Activated naive CD4-positive, alpha-beta T cell treated with anti-CD3 and anti-CD28 coated beads, Interleukin-2, amount 10 ng/mL, durations not matched to agents 7 days and 5 days (primary cell): Measurements from ENCODE around the gene NFXL1.
"Not testable (repeated sequence)": the region's sequence is repeated elsewhere in the genome, so short reads cannot be mapped to it uniquely, and the experiment has no call there.

Source experiments
- CTCF ChIA-PET: fragments of 350-600 bp; sonication (Branson Sonifier 250); formaldehyde crosslinking; loops from one replicate; lab custom pipeline; 2021; ENCODE audit warnings: antibody characterized with exemption; lab: Charles Lee
- DNase-seq: peaks from one replicate; pipeline ENCODE4 v3.0.0-alpha.2; 2020
- H3K27ac Mint-ChIP-seq: one replicate; pipeline ENCODE4 v1.8.0; 2021; ENCODE audit warnings: mild to moderate bottlenecking, moderate library complexity, mixed read lengths
- H3K27me3 Mint-ChIP-seq: one replicate; pipeline ENCODE4 v1.8.0; 2021; ENCODE audit warnings: mild to moderate bottlenecking, mixed read lengths
- H3K36me3 Mint-ChIP-seq: one replicate; pipeline ENCODE4 v1.8.0; 2021; ENCODE audit warnings: mixed read lengths
- H3K4me1 Mint-ChIP-seq: one replicate; pipeline ENCODE4 v1.8.0; 2021; ENCODE audit warnings: mixed read lengths
- H3K4me3 Mint-ChIP-seq: one replicate; pipeline ENCODE4 v1.8.0; 2021; ENCODE audit warnings: mild to moderate bottlenecking, moderate library complexity, mixed read lengths
- H3K9me3 Mint-ChIP-seq: one replicate; pipeline ENCODE4 v1.8.0; 2021; ENCODE audit warnings: mixed read lengths

The NFXL1 gene

GRCh38 chr4:47922436-47923260 lies 8.3 kb upstream of the NFXL1 start:
- H3K4me1 Mint-ChIP-seq, H3K27ac Mint-ChIP-seq, H3K27me3 Mint-ChIP-seq, H3K36me3 Mint-ChIP-seq, DNase-seq, H3K4me3 Mint-ChIP-seq: not testable (repeated sequence)
- H3K9me3 Mint-ChIP-seq: peaks cover 11% of the 10 kb centered on the region
- CTCF ChIA-PET: interaction anchor here (1.3 kb wide), 1 partner anchor 82 kb away, joined by 3 read pairs; no protein-coding TSS in a partner anchor

GRCh38 chr4:47917163-47917562 lies 2.8 kb upstream of the NFXL1 start:
- not testable (repeated sequence) for H3K27me3 Mint-ChIP-seq, H3K36me3 Mint-ChIP-seq, H3K4me3 Mint-ChIP-seq, DNase-seq, H3K27ac Mint-ChIP-seq
- CTCF ChIA-PET: interaction anchor here (0.7 kb wide), 1 partner anchor 170 kb away, joined by 3 read pairs; no protein-coding TSS in a partner anchor
- Mint-ChIP-seq H3K9me3 (peaks cover 12% of the 10 kb centered on the region), H3K4me1 (peaks cover 22% of the 10 kb centered on the region)

GRCh38 chr4:47915378-47915777 lies 995 bp upstream of the NFXL1 start:
- DNase-seq: no peak
- peaks cover 19% of the 10 kb centered on the region for H3K36me3 Mint-ChIP-seq

GRCh38 chr4:47914926-47915237 lies 499 bp upstream of the NFXL1 start:
- Mint-ChIP-seq H3K27ac (no peak overlapping the region), H3K9me3 (peaks cover 12% of the 10 kb centered on the region), H3K36me3 (peaks cover 20% of the 10 kb centered on the region), H3K4me3 (peak overlapping the region; percentile 94), H3K27me3 (no peaks in the 10 kb centered on the region), H3K4me1 (peaks cover 34% of the 10 kb centered on the region)
- no peak for DNase-seq
- CTCF ChIA-PET: interaction anchor here (1.0 kb wide), 1 partner anchor 22 kb away, joined by 3 read pairs; no protein-coding TSS in a partner anchor

More at GRCh38 chr4:47915378-47915777, 995 bp upstream of the NFXL1 start:
- CTCF ChIA-PET: interaction anchor here (1.0 to 1.1 kb wide), 2 partner anchors 10 to 22 kb away, joined by 3 read pairs; no protein-coding TSS in a partner anchor
- Mint-ChIP-seq H3K9me3 (peaks cover 12% of the 10 kb centered on the region), H3K27ac (no peak overlapping the region), H3K4me1 (peaks cover 33% of the 10 kb centered on the region), H3K27me3 (no peaks in the 10 kb centered on the region), H3K4me3 (peak overlapping the region; percentile 1)

GRCh38 chr4:47913861-47914219 lies 543 bp downstream of the NFXL1 start:
- peak overlapping the region; percentile 93 for H3K27ac Mint-ChIP-seq
- peak; percentile 55 for DNase-seq
- peaks cover 11% of the 10 kb centered on the region for H3K9me3 Mint-ChIP-seq
- H3K27me3 Mint-ChIP-seq: no peaks in the 10 kb centered on the region
- peaks cover 20% of the 10 kb centered on the region for H3K36me3 Mint-ChIP-seq
- peaks cover 34% of the 10 kb centered on the region for H3K4me1 Mint-ChIP-seq
- H3K4me3 Mint-ChIP-seq: peak overlapping the region; percentile 94
- CTCF ChIA-PET: no interaction called here

GRCh38 chr4:47913330-47913729 lies 1.1 kb downstream of the NFXL1 start:
- no peaks in the 10 kb centered on the region for H3K27me3 Mint-ChIP-seq
- H3K4me1 Mint-ChIP-seq: peaks cover 34% of the 10 kb centered on the region
- CTCF ChIA-PET: no interaction called here
- no peak for DNase-seq
- H3K36me3 Mint-ChIP-seq: peaks cover 20% of the 10 kb centered on the region
- H3K4me3 Mint-ChIP-seq: peak overlapping the region; percentile 94
- H3K9me3 Mint-ChIP-seq: peaks cover 6% of the 10 kb centered on the region
- peak overlapping the region; percentile 93 for H3K27ac Mint-ChIP-seq

- Mint-ChIP-seq H3K27ac (no peak overlapping the region), H3K4me1 (peaks cover 13% of the 10 kb centered on the region), H3K27me3 (no peaks in the 10 kb centered on the region), H3K36me3 (peaks cover 35% of the 10 kb centered on the region), H3K4me3 (no peak overlapping the region), H3K9me3 (no peaks in the 10 kb centered on the region)
- DNase-seq: no peak
- CTCF ChIA-PET: interaction anchor here (1.1 kb wide), 1 partner anchor 68 kb away, joined by 3 read pairs; no protein-coding TSS in a partner anchor
Measured at GRCh38 chr4:47907089-47907646, 7.2 kb downstream of the NFXL1 start.

GRCh38 chr4:47899639-47900038 lies 14.7 kb downstream of the NFXL1 start:
- H3K4me3 Mint-ChIP-seq: no peak overlapping the region
- CTCF ChIA-PET: interaction anchor here (1.8 kb wide), 1 partner anchor 10 kb away, joined by 4 read pairs; no protein-coding TSS in a partner anchor
- no peaks in the 10 kb centered on the region for H3K4me1 Mint-ChIP-seq
- no peak overlapping the region for H3K27ac Mint-ChIP-seq
- no peaks in the 10 kb centered on the region for H3K27me3 Mint-ChIP-seq
- peaks cover 35% of the 10 kb centered on the region for H3K36me3 Mint-ChIP-seq
- no peaks in the 10 kb centered on the region for H3K9me3 Mint-ChIP-seq
- no peak for DNase-seq

- H3K4me1 Mint-ChIP-seq: peaks cover 9% of the 10 kb centered on the region
- DNase-seq: no peak
- CTCF ChIA-PET: no interaction called here
- H3K4me3 Mint-ChIP-seq: no peak overlapping the region
- no peaks in the 10 kb centered on the region for H3K9me3 Mint-ChIP-seq
- no peaks in the 10 kb centered on the region for H3K27me3 Mint-ChIP-seq
- H3K36me3 Mint-ChIP-seq: peaks cover 38% of the 10 kb centered on the region
- no peak overlapping the region for H3K27ac Mint-ChIP-seq
Measured at GRCh38 chr4:47891928-47892327, 22.5 kb downstream of the NFXL1 start.

GRCh38 chr4:47882228-47882627 lies 32.2 kb downstream of the NFXL1 start:
- H3K9me3 Mint-ChIP-seq: no peaks in the 10 kb centered on the region
- peaks cover 35% of the 10 kb centered on the region for H3K36me3 Mint-ChIP-seq
- H3K27me3 Mint-ChIP-seq: no peaks in the 10 kb centered on the region
- DNase-seq: no peak
- no peak overlapping the region for H3K4me3 Mint-ChIP-seq
- H3K4me1 Mint-ChIP-seq: no peaks in the 10 kb centered on the region
- CTCF ChIA-PET: interaction anchor here (1.0 kb wide), 1 partner anchor 14 kb away, joined by 3 read pairs; no protein-coding TSS in a partner anchor
- no peak overlapping the region for H3K27ac Mint-ChIP-seq

- H3K4me3 Mint-ChIP-seq: no peak overlapping the region
- no peaks in the 10 kb centered on the region for H3K9me3 Mint-ChIP-seq
- no peak for DNase-seq
- no peaks in the 10 kb centered on the region for H3K27me3 Mint-ChIP-seq
- peaks cover 1% of the 10 kb centered on the region for H3K4me1 Mint-ChIP-seq
- CTCF ChIA-PET: no interaction called here
- peaks cover 45% of the 10 kb centered on the region for H3K36me3 Mint-ChIP-seq
- no peak overlapping the region for H3K27ac Mint-ChIP-seq
Measured at GRCh38 chr4:47879458-47879857, 34.9 kb downstream of the NFXL1 start.

GRCh38 chr4:47876784-47877546 lies 37.4 kb downstream of the NFXL1 start:
- Mint-ChIP-seq H3K9me3 (no peaks in the 10 kb centered on the region), H3K27ac (no peak overlapping the region), H3K27me3 (no peaks in the 10 kb centered on the region), H3K4me3 (no peak overlapping the region), H3K4me1 (peaks cover 9% of the 10 kb centered on the region), H3K36me3 (peaks cover 46% of the 10 kb centered on the region)
- CTCF ChIA-PET: interaction anchor here (1.2 kb wide), 1 partner anchor 251 kb away, joined by 3 read pairs; no protein-coding TSS in a partner anchor
- DNase-seq: no peak

GRCh38 chr4:47876310-47876709 lies 38.1 kb downstream of the NFXL1 start:
- peaks cover 9% of the 10 kb centered on the region for H3K4me1 Mint-ChIP-seq
- H3K27ac Mint-ChIP-seq: no peak overlapping the region
- H3K36me3 Mint-ChIP-seq: peaks cover 46% of the 10 kb centered on the region
- no peak for DNase-seq
- no peaks in the 10 kb centered on the region for H3K27me3 Mint-ChIP-seq
- no peak overlapping the region for H3K4me3 Mint-ChIP-seq
- CTCF ChIA-PET: no interaction called here
- H3K9me3 Mint-ChIP-seq: no peaks in the 10 kb centered on the region

GRCh38 chr4:47873877-47874541 lies 40.4 kb downstream of the NFXL1 start:
- Mint-ChIP-seq H3K9me3 (no peaks in the 10 kb centered on the region), H3K36me3 (peaks cover 51% of the 10 kb centered on the region), H3K27ac (no peak overlapping the region), H3K4me3 (no peak overlapping the region), H3K4me1 (peaks cover 9% of the 10 kb centered on the region), H3K27me3 (no peaks in the 10 kb centered on the region)
- CTCF ChIA-PET: no interaction called here
- DNase-seq: no peak
